H9 (cell line): ENCODE data around the gene UVSSA. TPM values are rescaled to one million over a fixed set of nuclear protein-coding genes. Genes with fewer than 3 reads are reported as not detected.
A peak's percentile ranks its signal among the peaks of the same experiment; 100 is the strongest.

Experiments
- DNase-seq: peaks from one replicate; pipeline ENCODE4 v3.0.0-alpha.2; 2017
- H2AFZ ChIP-seq: one replicate; pipeline ENCODE4 v1.6.1; 2013; ENCODE audit warnings: mild to moderate bottlenecking, low read length, control low read depth, moderate library complexity
- H2AK5ac ChIP-seq: 2 replicates; pipeline ENCODE4 v1.6.1; 2013; ENCODE audit warnings: low read length, control low read depth, mixed read lengths; ENCODE audit not compliant: insufficient read length
- H2BK120ac ChIP-seq: one replicate; pipeline ENCODE4 v1.6.1; 2013; ENCODE audit warnings: low read depth, mild to moderate bottlenecking, low read length, control low read depth, inconsistent platforms; ENCODE audit not compliant: poor library complexity, severe bottlenecking
- H2BK12ac ChIP-seq: 2 replicates; pipeline ENCODE4 v1.6.1; 2013; ENCODE audit warnings: low read length, control low read depth, mixed read lengths, low read depth; ENCODE audit not compliant: insufficient read length
- H2BK15ac ChIP-seq: 2 replicates; pipeline ENCODE4 v1.6.1; 2013; ENCODE audit warnings: low read depth, low read length, control low read depth
- H2BK20ac ChIP-seq: one replicate; pipeline ENCODE4 v1.6.1; 2013; ENCODE audit warnings: low read depth, mild to moderate bottlenecking, low read length, control low read depth, inconsistent platforms; ENCODE audit not compliant: poor library complexity, severe bottlenecking
- H2BK5ac ChIP-seq: 2 replicates; pipeline ENCODE4 v1.6.1; 2013; ENCODE audit warnings: low read length, control low read depth, mixed read lengths; ENCODE audit not compliant: insufficient read length
- H3K14ac ChIP-seq: 2 replicates; pipeline ENCODE4 v1.6.1; 2013; ENCODE audit warnings: low read length, control low read depth; ENCODE audit not compliant: insufficient read depth
- H3K18ac ChIP-seq: 2 replicates; pipeline ENCODE4 v1.6.1; 2013; ENCODE audit warnings: low read depth, mild to moderate bottlenecking, mixed read lengths, low read length, control low read depth; ENCODE audit not compliant: insufficient read length
- H3K23ac ChIP-seq: 2 replicates; pipeline ENCODE4 v1.6.1; 2013; ENCODE audit warnings: low read length, control low read depth, mixed read lengths, low read depth; ENCODE audit not compliant: insufficient read length
- H3K23me2 ChIP-seq: 2 replicates; pipeline ENCODE4 v1.6.1; 2013; ENCODE audit warnings: low read depth, mild to moderate bottlenecking, mixed read lengths, low read length, control low read depth; ENCODE audit not compliant: insufficient read length, poor library complexity, severe bottlenecking
- H3K27ac ChIP-seq: 2 replicates; pipeline ENCODE4 v1.5.1; 2013; ENCODE audit warnings: low read length, control low read depth, mixed read lengths, low read depth; ENCODE audit not compliant: insufficient read length
- H3K27me3 ChIP-seq: 2 replicates; pipeline ENCODE4 v1.6.1; 2013; ENCODE audit warnings: low read length, control low read depth, inconsistent platforms; ENCODE audit not compliant: insufficient read depth
- H3K4ac ChIP-seq: 2 replicates; pipeline ENCODE4 v1.6.1; 2013; ENCODE audit warnings: low read depth, mild to moderate bottlenecking, control low read depth, inconsistent platforms, low read length, moderate library complexity
- H3K4me1 ChIP-seq: 2 replicates; pipeline ENCODE4 v1.6.1; 2013; ENCODE audit warnings: low read length, control low read depth, inconsistent platforms; ENCODE audit not compliant: insufficient read depth
- H3K4me2 ChIP-seq: 2 replicates; pipeline ENCODE4 v1.6.1; 2013; ENCODE audit warnings: low read length, control low read depth, mixed read lengths; ENCODE audit not compliant: insufficient read length, insufficient read depth
- H3K56ac ChIP-seq: 2 replicates; pipeline ENCODE4 v1.6.1; 2013; ENCODE audit warnings: low read depth, mild to moderate bottlenecking, mixed read lengths, low read length, control low read depth; ENCODE audit not compliant: insufficient read length
- H3K79me1 ChIP-seq: 2 replicates; pipeline ENCODE4 v1.6.1; 2013; ENCODE audit warnings: low read depth, mild to moderate bottlenecking, moderate library complexity, low read length, control low read depth, inconsistent platforms; ENCODE audit not compliant: insufficient read depth, poor library complexity, severe bottlenecking
- H3K79me2 ChIP-seq: 2 replicates; pipeline ENCODE4 v1.6.1; 2013; ENCODE audit warnings: low read length, control low read depth, inconsistent platforms; ENCODE audit not compliant: insufficient read depth
- H3K9ac ChIP-seq: 2 replicates; pipeline ENCODE4 v1.6.1; 2013; ENCODE audit warnings: low read length, control low read depth, mixed read lengths; ENCODE audit not compliant: insufficient read length; ENCODE audit errors: extremely low read depth
- H3K9me3 ChIP-seq: one replicate; pipeline ENCODE4 v1.6.1; 2013; ENCODE audit warnings: low read depth, low read length, inconsistent platforms; ENCODE audit not compliant: control insufficient read depth
- H3T11ph ChIP-seq: one replicate; pipeline ENCODE4 v1.6.1; 2013; ENCODE audit warnings: mild to moderate bottlenecking, low read length, control low read depth, inconsistent platforms
- H4K20me1 ChIP-seq: one replicate; pipeline ENCODE4 v1.6.1; 2013; ENCODE audit not compliant: control insufficient read depth, insufficient read length, insufficient read depth
- H4K5ac ChIP-seq: 2 replicates; pipeline ENCODE4 v1.6.1; 2013; ENCODE audit warnings: low read depth, mild to moderate bottlenecking, mixed read lengths, low read length, control low read depth; ENCODE audit not compliant: insufficient read length
- H4K8ac ChIP-seq: replicated peaks from 2 replicates; pipeline ENCODE4 v1.6.1; 2013; ENCODE audit warnings: low read length, control low read depth, mixed read lengths, low read depth; ENCODE audit not compliant: insufficient read length
- H4K91ac ChIP-seq: 2 replicates; pipeline ENCODE4 v1.6.1; 2013; ENCODE audit warnings: low read depth, mild to moderate bottlenecking, moderate library complexity, mixed read lengths, low read length, control low read depth; ENCODE audit not compliant: insufficient read length
- H3K27ac Mint-ChIP-seq, 3 experiments: 2 replicates in 2 of 3; 3 replicates in 1 of 3; pipeline ENCODE4 v1.8.0; 2020 to 2021; ENCODE audit warnings: mixed read lengths in 3 of 3, mild to moderate bottlenecking in 1 of 3, moderate library complexity in 1 of 3
- H3K27me3 Mint-ChIP-seq: 2 replicates; pipeline ENCODE4 v1.8.0; 2021; ENCODE audit warnings: low read depth, mild to moderate bottlenecking, moderate library complexity, mixed read lengths
- H3K36me3 Mint-ChIP-seq, 3 experiments: 2 replicates in 2 of 3; 3 replicates in 1 of 3; pipeline ENCODE4 v1.8.0; 2020 to 2021; ENCODE audit warnings: low read depth in 3 of 3, mixed read lengths in 3 of 3; ENCODE audit not compliant: insufficient read depth in 1 of 3
- H3K4me1 Mint-ChIP-seq, 2 experiments: 2 replicates each; pipeline ENCODE4 v1.8.0; 2020; ENCODE audit warnings: mixed read lengths in 2 of 2
- H3K4me3 Mint-ChIP-seq, 2 experiments: 2 replicates in 1 of 2; 3 replicates in 1 of 2; pipeline ENCODE4 v1.8.0; 2020 to 2021; ENCODE audit warnings: mild to moderate bottlenecking in 2 of 2, mixed read lengths in 2 of 2, moderate library complexity in 1 of 2
- H3K9me3 Mint-ChIP-seq, 2 experiments: 2 replicates in 1 of 2; 3 replicates in 1 of 2; pipeline ENCODE4 v1.8.0; 2020; ENCODE audit warnings: mild to moderate bottlenecking in 2 of 2, mixed read lengths in 2 of 2, moderate library complexity in 1 of 2
- CTCF ChIP-seq: fragments of 200-600 bp; sonication (generic); conservative IDR thresholded peaks from 3 replicates; pipeline ENCODE4 v1.8.0; 2021; ENCODE audit warnings: antibody characterized with exemption, mild to moderate bottlenecking
- WGBS: extraction: QIAGEN DNeasy Blood & Tissue Kit; methylation state at CpG from one replicate; pipeline ENCODE4 v1.1.7; 2013; ENCODE audit warnings: missing lambda C conversion rate, low lambda C conversion rate, mixed read lengths; ENCODE audit not compliant: insufficient read length; ENCODE audit errors: extremely low coverage; 5-methylcytosine and 5-hydroxymethylcytosine counted together
- total RNA-seq: library from RNA; stranded (reverse); gene quantifications from 2 replicates; pipeline ENCODE4 v1.2.1, GENCODE V29; 2021

Gene UVSSA
- total RNA-seq, 1 experiment from 2014 or later = 15.9 TPM

- H3K27me3 ChIP-seq = no peaks in the 10 kb centered on the region
- no peaks in the 10 kb centered on the region for H3K79me2 ChIP-seq
- Mint-ChIP-seq H3K27me3 (no peaks in the 10 kb centered on the region), H3K4me1 (peaks cover 4 to 5% of the 10 kb centered on the region in 2 experiments; a peak in 1 of 4 replicates), H3K27ac (no peak overlapping the region), H3K36me3 (peaks cover 2 to 8% (median 7%) of the 10 kb centered on the region in 3 experiments; a peak in 6 of 7 replicates), H3K4me3 (no peak overlapping the region), H3K9me3 (no peaks in the 10 kb centered on the region)
- H4K91ac ChIP-seq = no peak overlapping the region
- H3K9me3 ChIP-seq = no peaks in the 10 kb centered on the region
- no peaks in the 10 kb centered on the region for H3K4me1 ChIP-seq
- no peak overlapping the region for H3K9ac ChIP-seq
- no peak overlapping the region for H3K4ac ChIP-seq
- no peak overlapping the region for H3K27ac ChIP-seq
- peak overlapping the region; percentile 6; the same call in 1 of the 2 replicates for H3K14ac ChIP-seq
- H3K23me2 ChIP-seq = no peaks in the 10 kb centered on the region
- no peak overlapping the region for H4K5ac ChIP-seq
- no peak overlapping the region for H2AFZ ChIP-seq
- H4K8ac ChIP-seq = no peak overlapping the region
- no peak overlapping the region for H3K23ac ChIP-seq
- peak; percentile 62 for DNase-seq
- no peak overlapping the region for H2AK5ac ChIP-seq
- TF ChIP-seq CTCF = peak; percentile 51
- no peak overlapping the region for H2BK120ac ChIP-seq
- WGBS = no CpG with 5 or more reads among the region's 24 CpGs
- H3K56ac ChIP-seq = no peak overlapping the region
- H2BK15ac ChIP-seq = no peak overlapping the region
- no peak overlapping the region for H2BK20ac ChIP-seq
- H2BK12ac ChIP-seq = no peak overlapping the region
- H2BK5ac ChIP-seq = no peak overlapping the region
- no peaks in the 10 kb centered on the region for H4K20me1 ChIP-seq
- no peaks in the 10 kb centered on the region for H3K79me1 ChIP-seq
- H3T11ph ChIP-seq = no peak overlapping the region
- H3K18ac ChIP-seq = no peak overlapping the region
- no peak overlapping the region for H3K4me2 ChIP-seq
Measured at GRCh38 chr4:1368421-1369090, 21.5 kb downstream of the UVSSA start.
